GM12878 (cell line): ENCODE data around the gene CRTC1. TPM values are rescaled to one million over a fixed set of nuclear protein-coding genes. Genes with fewer than 3 reads are reported as not detected.

ENCODE experiments used
- CHD1 ChIP-seq: IDR thresholded peaks from 2 replicates; pipeline ENCODE4 v1.6.1; 2012; ENCODE audit warnings: low read depth, low read length, improper control_type of control experiment
- EGR1 ChIP-seq, 2 experiments: IDR thresholded peaks; 1 replicate in 1 of 2; 2 replicates in 1 of 2; pipeline ENCODE4 v1.6.1; 2011 to 2012; ENCODE audit warnings: low read depth in 2 of 2, low read length in 2 of 2, borderline replicate concordance in 1 of 2, mild to moderate bottlenecking in 1 of 2, moderate library complexity in 1 of 2
- JUND ChIP-seq: IDR thresholded peaks from 2 replicates; pipeline ENCODE4 v1.6.1; 2012; ENCODE audit warnings: low read depth, mild to moderate bottlenecking, low read length, improper control_type of control experiment, moderate library complexity
- MEF2B ChIP-seq: fragments of 450-650 bp; IDR thresholded peaks from 2 replicates; pipeline ENCODE4 v1.6.1; 2018; ENCODE audit warnings: mild to moderate bottlenecking, moderate library complexity; ENCODE audit not compliant: partially characterized antibody, poor library complexity, severe bottlenecking
- PAX5 ChIP-seq: IDR thresholded peaks from 2 replicates; pipeline ENCODE4 v1.6.1; 2011; ENCODE audit warnings: low read depth, low read length, borderline replicate concordance
- POU2F2 ChIP-seq: IDR thresholded peaks from 3 replicates; pipeline ENCODE4 v1.6.1; 2011; ENCODE audit warnings: low read depth, mild to moderate bottlenecking, low read length, borderline replicate concordance
- RAD51 ChIP-seq: fragments of 450-650 bp; IDR thresholded peaks from 2 replicates; pipeline ENCODE4 v1.6.1; 2016; ENCODE audit warnings: moderate library complexity, mild to moderate bottlenecking, inconsistent platforms
- SMC3 ChIP-seq: IDR thresholded peaks from 2 replicates; pipeline ENCODE4 v1.6.1; 2011; ENCODE audit warnings: low read length, improper control_type of control experiment, borderline replicate concordance
- SP1 ChIP-seq: IDR thresholded peaks from one replicate; pipeline ENCODE4 v1.6.1; 2011; ENCODE audit warnings: low read depth, low read length
- ZNF217 ChIP-seq: fragments of 450-650 bp; IDR thresholded peaks from 2 replicates; pipeline ENCODE4 v1.6.1; 2017; ENCODE audit warnings: antibody characterized with exemption, mild to moderate bottlenecking
- ZNF274 ChIP-seq: IDR thresholded peaks from one replicate; pipeline ENCODE4 v1.8.0; 2011; ENCODE audit not compliant: insufficient read length, insufficient read depth
- ZNF384 ChIP-seq: IDR thresholded peaks from 2 replicates; pipeline ENCODE4 v1.6.1; 2012; ENCODE audit warnings: low read depth, mild to moderate bottlenecking, low read length, improper control_type of control experiment, borderline replicate concordance
- polyA plus RNA-seq, 11 experiments: library from polyadenylated mRNA; depleted of rRNA in 4 of 11; unstranded in 6 of 11; stranded (reverse) in 5 of 11; fragments of >200 nt; fragmentation: Nextera tagmentation in 4 of 11; fragmentation: Illumina TruSeq in 1 of 11; extraction: Ambion mirVana in 4 of 11; extraction: Trizol in 1 of 11; gene quantifications; 1 replicate in 1 of 11; 2 replicates in 10 of 11; pipeline versions ENCODE4 v1.2.1 to v1.2.3, GENCODE V29; 2011 to 2016; ENCODE audit warnings: inconsistent platforms in 2 of 11, missing spikeins in 2 of 11, low read depth in 1 of 11
- total RNA-seq, 4 experiments: library from RNA; depleted of rRNA in 3 of 4; stranded (reverse); fragments of >200 nt in 3 of 4; fragmentation: Illumina TruSeq in 1 of 4; extraction: Trizol in 1 of 4; gene quantifications; 2 replicates each; pipeline versions ENCODE4 v1.2.1 to v1.2.3, GENCODE V29; 2013 to 2021
- TF ChIP-seq, protein P1 (sequence below): IDR thresholded peaks from 2 replicates; pipeline ENCODE4 v1.6.1; 2011; ENCODE audit warnings: low read depth, mild to moderate bottlenecking, low read length, moderate library complexity, borderline replicate concordance; ENCODE audit errors: extremely low read depth
- TF ChIP-seq, protein P2 (sequence below): IDR thresholded peaks from 2 replicates; pipeline ENCODE4 v1.6.1; 2011; ENCODE audit warnings: borderline replicate concordance, low read depth, mild to moderate bottlenecking, moderate library complexity, mixed read lengths, low read length; ENCODE audit not compliant: insufficient read depth; ENCODE audit errors: extremely low read length
- TF ChIP-seq, protein P3 (sequence below): IDR thresholded peaks from 2 replicates; pipeline ENCODE4 v1.6.1; 2012; ENCODE audit warnings: low read depth, low read length, improper control_type of control experiment
- TF ChIP-seq, protein P4 (sequence below): fragments of 450-650 bp; IDR thresholded peaks from 2 replicates; pipeline ENCODE4 v1.6.1; 2018; ENCODE audit warnings: borderline replicate concordance, mild to moderate bottlenecking; ENCODE audit not compliant: partially characterized antibody
- TF ChIP-seq, protein P5 (sequence below): fragments of 450-650 bp; IDR thresholded peaks from 2 replicates; pipeline ENCODE4 v1.6.1; 2016; ENCODE audit warnings: mild to moderate bottlenecking
- TF ChIP-seq, protein P6 (sequence below): fragments of 450-650 bp; IDR thresholded peaks from 2 replicates; pipeline ENCODE4 v1.6.1; 2017; ENCODE audit warnings: mild to moderate bottlenecking, moderate library complexity

Gene CRTC1
- total and polyA plus RNA-seq, 10 of the 15 experiments (the other 5 are each of a cell fraction or from before 2014, with no cell fraction given): 0.02 to 4.6 (median 1.1) TPM; not detected in 1

DNA sequence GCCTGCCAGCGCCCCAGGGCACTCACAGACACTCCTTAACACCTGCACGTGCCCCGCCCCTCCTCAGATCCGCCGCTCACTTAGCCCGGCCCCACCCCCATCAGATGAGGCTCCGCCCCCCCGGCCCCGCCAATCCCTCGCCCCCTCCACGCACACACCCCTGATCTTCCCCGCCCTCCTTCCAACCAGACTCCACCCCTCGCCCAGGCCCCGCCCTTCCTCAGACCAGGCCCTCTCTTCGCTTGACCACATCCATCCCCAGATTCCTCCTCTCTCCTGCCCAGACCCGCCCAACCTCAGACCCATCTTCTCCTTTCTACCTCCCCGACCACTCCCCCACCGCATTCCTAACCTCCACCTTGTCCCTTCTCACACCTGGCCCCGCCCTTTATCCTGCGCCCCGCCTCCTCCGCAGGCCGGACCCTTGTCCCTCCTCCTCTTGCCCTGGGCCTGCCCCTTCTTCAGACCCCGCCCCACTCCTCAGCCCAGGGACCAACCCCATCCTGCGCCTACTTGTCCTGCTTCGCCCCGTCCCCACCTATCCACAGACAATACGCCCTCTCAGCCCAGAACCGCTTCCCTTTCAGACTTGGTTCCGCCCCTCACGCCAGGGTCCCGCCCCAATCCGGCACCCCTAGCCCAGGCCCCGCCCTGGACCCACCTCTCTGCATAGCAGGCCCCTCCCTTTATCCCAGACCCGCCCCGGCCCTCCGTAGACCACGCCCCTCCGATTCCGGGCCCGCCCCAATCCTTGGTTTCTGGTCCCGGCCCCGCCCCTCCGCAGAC is 47.1 kb upstream of the CRTC1 start (continued):
- TF ChIP-seq, protein P1, sequence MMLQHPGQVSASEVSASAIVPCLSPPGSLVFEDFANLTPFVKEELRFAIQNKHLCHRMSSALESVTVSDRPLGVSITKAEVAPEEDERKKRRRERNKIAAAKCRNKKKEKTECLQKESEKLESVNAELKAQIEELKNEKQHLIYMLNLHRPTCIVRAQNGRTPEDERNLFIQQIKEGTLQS: no peak
- TF ChIP-seq, protein P2, sequence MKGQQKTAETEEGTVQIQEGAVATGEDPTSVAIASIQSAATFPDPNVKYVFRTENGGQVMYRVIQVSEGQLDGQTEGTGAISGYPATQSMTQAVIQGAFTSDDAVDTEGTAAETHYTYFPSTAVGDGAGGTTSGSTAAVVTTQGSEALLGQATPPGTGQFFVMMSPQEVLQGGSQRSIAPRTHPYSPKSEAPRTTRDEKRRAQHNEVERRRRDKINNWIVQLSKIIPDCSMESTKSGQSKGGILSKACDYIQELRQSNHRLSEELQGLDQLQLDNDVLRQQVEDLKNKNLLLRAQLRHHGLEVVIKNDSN: peak; percentile 20
- TF ChIP-seq SMC3 (no peak), EGR1 (IDR thresholded peaks at IDR 0.05; ENCODE audit: borderline replicate concordance in 1 of 2, low read depth in 2 of 2, low read length in 2 of 2) (no peak), MEF2B (no peak), ZNF384 (no peak), SP1 (peak; percentile 9), JUND (no peak), PAX5 (no peak), POU2F2 (no peak), RAD51 (no peak), CHD1 (no peak), ZNF274 (no peak), ZNF217 (no peak)
- TF ChIP-seq, protein P3, sequence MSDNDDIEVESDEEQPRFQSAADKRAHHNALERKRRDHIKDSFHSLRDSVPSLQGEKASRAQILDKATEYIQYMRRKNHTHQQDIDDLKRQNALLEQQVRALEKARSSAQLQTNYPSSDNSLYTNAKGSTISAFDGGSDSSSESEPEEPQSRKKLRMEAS: no peak
- TF ChIP-seq, protein P4, sequence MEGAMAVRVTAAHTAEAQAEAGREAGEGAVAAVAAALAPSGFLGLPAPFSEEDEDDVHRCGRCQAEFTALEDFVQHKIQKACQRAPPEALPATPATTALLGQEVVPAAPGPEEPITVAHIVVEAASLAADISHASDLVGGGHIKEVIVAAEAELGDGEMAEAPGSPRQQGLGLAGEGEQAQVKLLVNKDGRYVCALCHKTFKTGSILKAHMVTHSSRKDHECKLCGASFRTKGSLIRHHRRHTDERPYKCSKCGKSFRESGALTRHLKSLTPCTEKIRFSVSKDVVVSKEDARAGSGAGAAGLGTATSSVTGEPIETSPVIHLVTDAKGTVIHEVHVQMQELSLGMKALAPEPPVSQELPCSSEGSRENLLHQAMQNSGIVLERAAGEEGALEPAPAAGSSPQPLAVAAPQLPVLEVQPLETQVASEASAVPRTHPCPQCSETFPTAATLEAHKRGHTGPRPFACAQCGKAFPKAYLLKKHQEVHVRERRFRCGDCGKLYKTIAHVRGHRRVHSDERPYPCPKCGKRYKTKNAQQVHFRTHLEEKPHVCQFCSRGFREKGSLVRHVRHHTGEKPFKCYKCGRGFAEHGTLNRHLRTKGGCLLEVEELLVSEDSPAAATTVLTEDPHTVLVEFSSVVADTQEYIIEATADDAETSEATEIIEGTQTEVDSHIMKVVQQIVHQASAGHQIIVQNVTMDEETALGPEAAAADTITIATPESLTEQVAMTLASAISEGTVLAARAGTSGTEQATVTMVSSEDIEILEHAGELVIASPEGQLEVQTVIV: peak; percentile 19
- TF ChIP-seq, protein P5, sequence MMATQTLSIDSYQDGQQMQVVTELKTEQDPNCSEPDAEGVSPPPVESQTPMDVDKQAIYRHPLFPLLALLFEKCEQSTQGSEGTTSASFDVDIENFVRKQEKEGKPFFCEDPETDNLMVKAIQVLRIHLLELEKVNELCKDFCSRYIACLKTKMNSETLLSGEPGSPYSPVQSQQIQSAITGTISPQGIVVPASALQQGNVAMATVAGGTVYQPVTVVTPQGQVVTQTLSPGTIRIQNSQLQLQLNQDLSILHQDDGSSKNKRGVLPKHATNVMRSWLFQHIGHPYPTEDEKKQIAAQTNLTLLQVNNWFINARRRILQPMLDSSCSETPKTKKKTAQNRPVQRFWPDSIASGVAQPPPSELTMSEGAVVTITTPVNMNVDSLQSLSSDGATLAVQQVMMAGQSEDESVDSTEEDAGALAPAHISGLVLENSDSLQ: peak; percentile 48; the same call in 1 of the 2 replicates
- TF ChIP-seq, protein P6, sequence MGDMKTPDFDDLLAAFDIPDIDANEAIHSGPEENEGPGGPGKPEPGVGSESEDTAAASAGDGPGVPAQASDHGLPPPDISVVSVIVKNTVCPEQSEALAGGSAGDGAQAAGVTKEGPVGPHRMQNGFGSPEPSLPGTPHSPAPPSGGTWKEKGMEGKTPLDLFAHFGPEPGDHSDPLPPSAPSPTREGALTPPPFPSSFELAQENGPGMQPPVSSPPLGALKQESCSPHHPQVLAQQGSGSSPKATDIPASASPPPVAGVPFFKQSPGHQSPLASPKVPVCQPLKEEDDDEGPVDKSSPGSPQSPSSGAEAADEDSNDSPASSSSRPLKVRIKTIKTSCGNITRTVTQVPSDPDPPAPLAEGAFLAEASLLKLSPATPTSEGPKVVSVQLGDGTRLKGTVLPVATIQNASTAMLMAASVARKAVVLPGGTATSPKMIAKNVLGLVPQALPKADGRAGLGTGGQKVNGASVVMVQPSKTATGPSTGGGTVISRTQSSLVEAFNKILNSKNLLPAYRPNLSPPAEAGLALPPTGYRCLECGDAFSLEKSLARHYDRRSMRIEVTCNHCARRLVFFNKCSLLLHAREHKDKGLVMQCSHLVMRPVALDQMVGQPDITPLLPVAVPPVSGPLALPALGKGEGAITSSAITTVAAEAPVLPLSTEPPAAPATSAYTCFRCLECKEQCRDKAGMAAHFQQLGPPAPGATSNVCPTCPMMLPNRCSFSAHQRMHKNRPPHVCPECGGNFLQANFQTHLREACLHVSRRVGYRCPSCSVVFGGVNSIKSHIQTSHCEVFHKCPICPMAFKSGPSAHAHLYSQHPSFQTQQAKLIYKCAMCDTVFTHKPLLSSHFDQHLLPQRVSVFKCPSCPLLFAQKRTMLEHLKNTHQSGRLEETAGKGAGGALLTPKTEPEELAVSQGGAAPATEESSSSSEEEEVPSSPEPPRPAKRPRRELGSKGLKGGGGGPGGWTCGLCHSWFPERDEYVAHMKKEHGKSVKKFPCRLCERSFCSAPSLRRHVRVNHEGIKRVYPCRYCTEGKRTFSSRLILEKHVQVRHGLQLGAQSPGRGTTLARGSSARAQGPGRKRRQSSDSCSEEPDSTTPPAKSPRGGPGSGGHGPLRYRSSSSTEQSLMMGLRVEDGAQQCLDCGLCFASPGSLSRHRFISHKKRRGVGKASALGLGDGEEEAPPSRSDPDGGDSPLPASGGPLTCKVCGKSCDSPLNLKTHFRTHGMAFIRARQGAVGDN: no peak
